HG03378 (cell line): Measurements from ENCODE around the gene CLCF1.
"Not testable (repeated sequence)": the region's sequence is repeated elsewhere in the genome, so short reads cannot be mapped to it uniquely, and the experiment has no call there.

Source experiments
- ATAC-seq: cut with Tn5 transposase; IDR thresholded peaks from one replicate; pipeline ENCODE4 v1.9.1; 2021; ENCODE audit warnings: mild to moderate bottlenecking, moderate library complexity; ENCODE audit not compliant: unreplicated experiment

The CLCF1 gene

DNA sequence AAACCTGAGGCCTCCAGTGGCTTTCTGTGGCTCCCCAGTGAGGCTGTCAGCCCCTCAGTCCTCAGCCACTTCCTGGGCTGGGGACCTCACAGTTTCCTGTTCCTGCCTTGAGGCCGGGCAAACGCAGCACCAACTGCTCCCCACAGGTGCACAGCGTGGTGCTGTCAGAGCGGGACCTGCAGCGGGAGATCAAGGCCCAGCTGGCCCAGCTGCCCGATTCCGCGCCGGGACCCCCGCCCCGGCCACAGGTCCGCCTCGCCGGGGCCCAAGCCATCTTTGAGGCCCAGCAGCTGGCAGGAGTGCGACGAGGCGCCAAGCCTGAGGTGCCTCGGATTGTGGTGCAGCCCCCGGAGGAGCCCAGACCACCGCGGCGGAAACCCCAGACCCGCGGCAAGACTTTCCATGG, 35.9 kb upstream of the CLCF1 start:
- no peak for ATAC-seq

DNA sequence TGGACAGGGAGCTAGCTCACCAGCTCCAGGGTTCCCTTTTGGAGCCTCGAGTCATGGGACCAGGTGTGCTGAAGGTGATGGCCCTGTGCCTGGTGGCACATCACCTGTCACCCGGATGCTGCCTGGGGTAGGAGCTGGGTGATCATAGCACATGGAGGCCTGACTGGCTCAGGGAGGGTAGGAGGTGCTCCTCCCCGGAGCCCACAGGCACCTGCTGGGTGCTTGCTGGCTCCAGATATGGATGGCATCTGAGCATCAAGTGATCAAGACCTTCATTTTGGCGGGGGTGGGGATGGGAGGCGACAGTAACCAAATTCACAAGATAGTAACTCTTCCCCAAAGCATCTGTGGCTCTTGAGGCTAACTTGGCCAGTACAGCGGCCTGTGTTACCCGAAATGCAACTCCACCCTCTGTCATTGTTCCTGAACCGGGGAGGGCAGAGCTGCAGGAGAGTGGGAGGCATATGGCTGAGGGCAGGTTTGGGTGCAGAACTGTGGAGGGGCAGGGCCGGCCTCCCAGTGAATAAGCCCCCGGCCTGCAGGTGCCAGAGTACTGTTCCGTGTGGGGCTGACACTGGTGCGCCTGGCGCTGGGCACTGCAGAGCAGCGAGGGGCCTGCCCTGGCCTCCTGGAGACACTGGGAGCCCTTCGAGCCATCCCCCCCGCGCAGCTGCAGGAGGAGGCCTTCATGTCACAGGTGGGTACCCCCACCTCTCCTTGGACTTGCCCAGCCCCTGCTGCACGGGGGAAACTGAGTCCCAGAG, 35.2 kb upstream of the CLCF1 start:
- ATAC-seq = no peak

DNA sequence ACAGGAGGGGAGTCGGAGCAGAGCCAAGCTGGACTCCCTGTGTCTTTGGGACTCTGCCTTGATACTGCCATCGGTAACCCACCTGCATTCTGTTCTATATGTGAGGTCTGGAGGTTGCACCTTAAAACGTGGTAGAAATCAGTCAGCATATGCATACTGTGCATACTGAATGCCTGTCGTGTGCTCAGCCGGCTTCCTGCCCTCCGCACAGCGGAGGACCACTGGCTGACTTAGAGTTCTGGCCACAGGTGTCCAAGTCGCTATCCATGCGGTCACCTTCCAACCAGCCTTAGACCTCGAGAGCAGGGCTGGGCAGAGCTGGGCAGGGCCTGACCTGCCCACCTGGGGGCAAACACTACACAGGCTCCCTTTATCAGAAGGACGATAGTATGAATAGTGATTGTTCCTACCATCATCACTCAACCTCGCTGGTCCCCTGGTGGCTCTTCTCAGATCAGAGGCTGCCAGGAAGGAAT, 34.3 kb upstream of the CLCF1 start:
- ATAC-seq = no peak

DNA sequence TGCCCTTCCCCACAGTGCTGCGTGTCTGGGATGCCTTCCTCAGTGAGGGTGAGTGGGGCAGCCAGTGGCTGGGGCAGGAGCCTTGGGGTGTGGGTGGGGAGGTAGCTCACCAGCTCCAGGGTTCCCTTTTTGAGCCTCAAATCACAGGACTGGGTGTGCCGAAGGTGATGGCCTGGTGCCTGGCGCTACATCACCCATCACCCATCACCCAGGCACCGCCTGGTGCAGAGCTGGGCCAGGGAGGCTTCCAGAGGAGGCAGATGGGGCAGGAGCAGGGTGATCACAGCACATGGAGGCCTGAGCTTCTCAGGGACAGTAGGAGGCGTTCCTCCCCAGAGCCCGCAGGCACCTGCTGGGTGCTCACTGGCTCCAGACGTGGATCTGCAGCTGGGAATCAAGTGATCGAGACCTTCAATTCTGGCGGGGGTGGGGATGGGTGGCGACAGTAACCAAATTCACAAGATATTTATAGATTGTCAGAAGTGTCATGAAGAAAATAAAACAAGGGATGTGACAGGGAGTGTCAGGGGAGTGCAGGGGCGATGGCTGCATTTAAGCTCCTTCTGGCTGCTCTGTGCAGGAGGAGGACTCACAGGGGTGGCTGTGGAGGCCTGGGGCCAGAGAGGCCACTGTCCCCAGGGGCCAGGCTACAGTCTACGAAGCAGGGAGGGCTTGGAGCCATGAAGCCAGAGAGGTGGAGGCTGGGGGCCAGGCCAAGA, 33.7 kb upstream of the CLCF1 start:
- ATAC-seq = no peak

DNA sequence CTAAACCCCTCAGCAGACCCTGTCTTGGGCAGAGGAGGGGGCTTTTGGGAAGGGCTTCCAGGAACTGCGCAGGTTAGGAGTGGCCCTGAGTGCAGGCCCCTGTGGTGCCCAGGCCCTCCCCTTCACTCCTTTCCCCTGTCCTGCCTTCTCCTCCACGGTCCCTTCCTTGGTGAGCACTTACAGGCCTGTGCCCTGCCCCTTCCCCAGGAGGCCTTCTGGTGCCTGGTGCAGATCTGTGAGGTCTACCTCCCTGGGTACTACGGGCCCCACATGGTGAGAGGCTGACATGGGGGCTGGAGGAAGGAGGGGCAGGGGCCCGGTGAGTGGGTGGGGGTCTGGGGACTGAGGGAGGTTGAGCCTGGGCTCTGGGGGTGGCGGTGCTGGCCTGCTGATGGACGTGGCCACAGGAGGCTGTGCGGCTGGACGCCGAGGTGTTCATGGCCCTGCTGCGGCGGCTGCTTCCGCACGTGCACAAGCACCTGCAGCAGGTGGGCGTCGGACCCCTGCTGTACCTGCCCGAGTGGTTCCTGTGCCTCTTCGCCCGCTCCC, 33.1 kb upstream of the CLCF1 start:
- ATAC-seq = no peak

DNA sequence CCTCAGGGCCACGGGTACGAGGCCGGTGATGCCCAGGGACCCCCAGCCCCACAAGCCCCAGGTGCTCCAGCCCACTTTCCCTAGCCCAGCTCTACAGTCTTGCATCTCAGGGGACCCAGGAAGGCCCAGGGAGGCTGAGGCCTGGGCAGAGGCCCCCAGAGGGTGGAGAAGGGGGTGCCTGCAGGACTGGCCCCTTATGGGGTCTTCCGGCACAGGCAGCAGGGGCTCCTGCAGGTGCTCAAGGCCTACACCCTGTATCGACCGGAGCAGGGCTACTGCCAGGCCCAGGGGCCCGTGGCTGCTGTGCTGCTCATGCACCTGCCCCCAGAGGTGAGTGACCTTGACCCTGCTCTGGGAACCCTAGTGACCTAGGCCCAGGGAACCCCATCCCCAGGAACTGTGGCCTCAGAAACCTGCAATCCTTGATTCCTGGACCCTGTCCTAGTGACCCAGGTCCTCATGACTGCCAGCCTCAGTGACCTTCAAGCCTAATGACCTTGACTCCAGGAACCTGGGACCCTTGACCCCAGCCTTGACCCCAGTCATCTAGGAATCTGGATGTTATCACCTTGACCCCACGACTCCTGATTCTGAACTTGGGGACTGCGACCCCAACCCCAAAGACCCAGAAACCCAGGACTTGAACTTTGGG, 32.4 kb upstream of the CLCF1 start:
- ATAC-seq = no peak

DNA sequence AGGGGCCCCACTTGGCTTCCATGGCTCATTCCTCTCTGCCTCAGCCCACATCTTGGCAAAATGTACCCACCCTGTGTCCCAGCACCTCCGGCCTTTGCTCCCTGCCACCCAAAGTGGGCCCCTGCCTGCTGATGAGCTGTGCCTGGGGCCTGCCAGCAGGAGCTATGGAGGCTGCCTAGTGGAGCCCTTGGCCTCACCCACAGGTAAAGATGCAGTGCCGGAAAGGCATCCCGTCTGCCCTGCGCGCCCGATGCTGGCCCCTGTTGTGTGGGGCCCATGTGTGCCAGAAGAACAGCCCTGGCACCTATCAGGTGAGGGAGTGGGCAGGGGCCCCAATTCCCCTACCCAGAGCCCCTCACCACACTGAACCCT, 31.8 kb upstream of the CLCF1 start:
- no peak for ATAC-seq

DNA sequence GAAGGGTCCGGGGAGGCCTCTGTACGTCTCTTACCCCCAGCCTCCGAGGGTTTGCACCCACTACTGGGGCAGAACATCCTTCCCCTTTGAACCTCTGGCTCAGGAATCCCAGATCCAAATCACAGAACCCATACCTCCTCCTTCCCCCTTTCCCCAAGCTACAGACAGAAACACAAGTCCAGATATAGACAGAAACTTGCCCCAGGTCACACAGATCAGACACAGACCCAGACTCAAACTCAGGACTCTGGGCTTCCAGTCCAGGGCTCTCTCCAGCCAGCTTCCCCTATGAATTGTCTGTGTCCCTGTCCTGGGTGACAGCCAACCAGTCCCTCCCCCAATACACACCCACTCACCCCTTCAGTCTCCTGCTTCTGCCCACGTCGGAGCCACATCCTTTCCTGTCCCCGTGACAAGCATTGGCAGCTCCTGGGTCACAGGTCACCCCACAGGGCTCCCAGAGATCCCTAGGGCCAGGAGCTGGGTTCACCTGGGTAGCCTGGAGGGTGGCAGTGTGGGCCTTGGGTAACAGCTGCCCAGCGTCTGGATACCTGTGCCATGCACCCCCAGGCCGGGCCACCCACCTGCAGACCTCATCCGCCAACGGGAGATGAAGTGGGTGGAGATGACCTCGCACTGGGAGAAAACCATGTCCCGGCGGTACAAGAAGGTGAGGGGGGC, 31.3 kb upstream of the CLCF1 start:
- ATAC-seq = no peak

DNA sequence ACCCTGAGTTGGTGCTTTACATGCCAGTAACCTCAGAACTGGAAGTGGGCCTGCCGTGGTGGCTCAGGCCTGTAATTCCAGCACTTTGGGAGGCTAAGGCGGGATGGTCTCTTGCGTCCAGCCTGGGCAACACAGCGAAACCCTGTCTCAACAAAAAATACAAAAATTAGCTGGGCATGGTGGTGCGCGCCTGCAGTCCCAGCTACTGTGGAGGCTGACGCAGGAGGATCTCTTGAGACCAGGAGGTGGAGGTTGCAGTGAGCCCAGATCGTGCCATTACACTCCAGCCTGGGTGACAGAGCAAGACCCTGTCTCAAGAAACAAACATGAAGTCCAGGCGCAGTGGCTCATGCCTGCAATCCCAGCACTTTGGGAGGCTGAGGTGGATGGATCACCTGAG, 29.7 kb upstream of the CLCF1 start:
- not testable (repeated sequence) for ATAC-seq

DNA sequence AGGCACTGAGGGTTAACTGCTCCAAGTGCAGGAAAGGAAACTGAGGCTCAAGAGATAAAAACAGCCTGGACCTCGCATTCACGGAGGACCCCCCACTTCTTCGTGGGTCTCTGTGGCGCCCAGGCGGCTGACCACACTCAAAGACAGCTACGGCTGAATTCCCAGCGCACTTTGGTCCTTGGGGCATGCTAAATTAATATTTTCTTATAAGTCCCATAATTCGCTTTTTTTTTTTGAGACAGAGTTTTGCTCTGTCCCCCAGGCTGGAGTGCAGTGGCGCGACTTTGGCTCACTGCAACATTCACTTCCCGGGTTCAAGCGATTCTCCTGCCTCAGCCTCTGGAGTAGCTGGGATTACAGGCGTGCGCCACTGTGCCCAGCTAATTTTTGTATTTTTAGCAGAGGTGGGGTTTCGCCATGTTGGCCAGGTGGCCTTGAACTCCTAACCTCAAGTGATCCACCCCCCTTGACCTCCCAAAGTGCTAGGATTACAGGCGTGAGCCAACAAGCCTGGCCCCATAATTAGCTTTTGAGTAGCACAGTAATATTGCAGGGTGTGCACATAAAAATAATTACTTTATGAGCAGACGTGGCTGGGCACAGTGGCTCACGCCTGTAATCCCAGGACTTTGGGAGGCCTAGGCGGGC, 28.9 kb upstream of the CLCF1 start:
- not testable (repeated sequence) for ATAC-seq

DNA sequence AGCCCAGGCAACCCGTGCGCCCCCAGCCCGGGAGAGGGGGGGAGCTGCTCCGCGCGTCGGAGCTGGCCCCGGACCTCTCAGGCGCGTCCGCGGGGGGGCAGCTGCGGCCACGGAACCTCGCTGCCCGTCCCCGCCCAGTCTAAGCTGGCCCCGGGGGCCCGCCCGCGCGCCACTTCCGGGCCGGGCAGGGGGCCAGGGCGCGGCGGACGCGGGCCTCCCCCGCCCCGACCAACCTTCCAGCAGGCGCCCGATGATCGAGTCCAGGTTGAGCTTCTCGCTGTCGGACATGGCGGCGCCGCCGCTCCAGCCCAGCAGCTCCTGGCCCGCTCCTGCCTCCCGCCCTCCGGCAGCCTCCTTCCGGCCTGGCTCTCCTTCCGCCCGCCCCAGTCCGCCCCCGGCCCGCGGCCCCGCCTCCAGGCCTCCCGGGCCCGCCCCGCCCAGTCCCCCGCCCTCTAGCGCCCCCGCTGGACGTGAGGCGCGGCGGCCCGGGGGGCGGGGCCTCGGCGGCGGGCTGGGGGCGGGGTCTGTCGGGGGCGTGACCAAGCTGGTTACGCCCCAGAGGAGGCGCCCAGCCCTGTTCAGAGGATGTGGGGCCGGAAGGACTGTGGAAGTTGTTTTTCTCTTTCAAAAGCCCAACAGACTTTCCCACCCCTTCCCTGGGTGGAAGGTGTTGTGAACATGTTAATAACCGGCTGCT, 28.2 kb upstream of the CLCF1 start, which contains the start of gene PPP1CA:
Gene PPP1CA, minus strand, starts transcription at position 364 of the 697 bp plus-strand sequence. Its CDS starts 76 bp downstream, at position 288.
- peak; percentile 31 for ATAC-seq

DNA sequence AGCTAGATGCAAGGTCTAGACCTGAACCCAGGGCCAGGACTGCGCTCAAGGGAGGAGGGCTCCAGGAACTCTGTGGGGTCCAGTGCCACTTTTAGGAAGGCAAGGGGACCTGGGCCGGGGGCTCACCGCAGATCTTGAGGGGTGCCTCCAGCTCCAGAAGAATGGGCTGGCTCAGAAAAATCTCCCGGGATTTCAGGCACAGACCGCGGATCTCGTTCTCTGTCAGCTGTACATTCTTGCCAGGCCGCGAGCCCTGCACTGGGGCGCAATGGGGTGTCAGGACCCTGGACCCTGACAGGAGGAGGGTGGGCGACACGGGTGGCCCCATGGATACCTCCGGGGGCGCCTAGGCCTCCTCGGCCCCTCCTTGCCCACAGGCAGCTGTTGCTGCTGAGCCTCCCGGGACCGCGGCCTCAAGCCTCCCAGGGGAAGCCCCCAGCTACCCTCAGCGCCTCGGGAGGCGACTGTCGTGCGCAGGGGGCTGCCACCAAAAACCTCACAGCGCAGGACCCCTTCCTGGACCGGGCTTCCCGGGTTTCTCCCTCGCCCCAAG, 27.6 kb upstream of the CLCF1 start:
- peak; percentile 21 for ATAC-seq

DNA sequence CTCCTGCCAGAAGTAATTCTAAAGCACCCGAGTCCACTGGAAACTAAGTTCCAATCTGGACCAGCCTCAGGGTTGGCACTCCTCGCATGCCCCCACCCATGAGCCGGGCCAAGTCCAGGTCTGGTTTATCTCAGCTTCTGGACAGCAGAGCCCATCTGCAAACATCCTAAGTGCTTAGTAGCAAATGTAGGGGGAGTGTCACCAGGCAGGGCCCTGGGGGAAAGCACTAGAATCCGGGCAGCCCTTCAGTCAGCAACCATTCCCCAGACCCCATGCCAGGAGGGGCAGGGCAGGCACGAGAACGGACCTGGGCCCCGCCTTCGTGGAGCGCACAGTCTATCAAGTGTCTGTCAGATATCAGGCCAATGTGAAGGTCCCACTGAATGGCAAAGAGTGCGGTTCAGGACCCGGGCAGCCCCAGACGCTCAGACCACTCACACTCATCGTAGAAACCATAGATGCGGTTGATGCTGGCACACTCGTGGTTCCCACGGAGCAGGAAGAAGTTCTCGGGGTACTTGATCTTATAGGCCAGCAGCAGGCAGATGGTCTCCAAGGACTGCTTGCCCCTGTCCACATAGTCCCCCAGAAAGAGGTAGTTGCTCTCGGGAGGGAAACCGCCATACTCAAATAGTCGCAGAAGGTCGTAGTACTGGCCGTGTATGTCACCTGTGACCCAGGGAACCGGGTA, 27.0 kb upstream of the CLCF1 start:
- no peak for ATAC-seq

DNA sequence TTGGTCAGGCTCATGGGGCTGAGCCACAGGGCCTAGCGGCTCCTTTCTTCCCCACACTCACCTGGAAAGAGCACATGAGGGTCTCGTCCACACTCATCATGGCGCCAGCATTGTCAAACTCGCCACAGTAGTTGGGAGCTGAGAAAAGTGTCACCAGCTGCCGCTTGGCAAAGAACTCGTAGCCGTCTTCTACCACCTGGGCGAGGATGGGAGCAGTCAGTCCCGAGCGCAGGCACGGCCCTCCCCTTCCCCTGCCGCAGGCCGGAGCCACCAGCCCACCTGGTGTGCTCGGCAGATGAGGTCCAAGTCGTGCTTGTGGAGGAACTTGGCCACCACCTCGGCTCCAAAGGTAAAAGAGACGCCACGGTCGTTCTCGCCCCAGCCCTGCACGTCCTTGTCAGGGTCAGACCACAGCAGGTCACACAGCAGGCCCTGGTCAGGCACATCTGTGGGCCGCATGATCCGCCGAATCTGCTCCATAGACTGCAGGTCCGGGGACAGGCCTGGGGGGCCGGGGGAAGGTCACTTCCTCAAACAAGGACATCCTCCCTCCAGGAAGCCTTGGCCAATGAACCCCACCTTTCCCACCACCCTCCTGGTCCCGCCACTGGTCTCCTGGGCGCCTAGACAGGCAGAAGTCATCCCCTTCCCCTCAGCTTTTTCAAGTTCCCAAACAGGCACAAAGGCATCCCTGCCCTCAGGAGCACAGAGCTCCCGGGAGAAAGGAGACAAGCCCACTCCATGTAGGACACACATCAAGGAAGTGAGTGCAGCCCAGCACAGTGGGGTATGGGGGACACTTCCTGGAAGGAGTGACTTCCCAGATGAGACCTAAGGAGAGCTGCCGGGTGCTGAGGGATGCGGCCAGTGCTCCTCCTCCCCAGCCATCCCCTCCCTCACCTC, 25.5 kb upstream of the CLCF1 start:
- ATAC-seq = no peak

DNA sequence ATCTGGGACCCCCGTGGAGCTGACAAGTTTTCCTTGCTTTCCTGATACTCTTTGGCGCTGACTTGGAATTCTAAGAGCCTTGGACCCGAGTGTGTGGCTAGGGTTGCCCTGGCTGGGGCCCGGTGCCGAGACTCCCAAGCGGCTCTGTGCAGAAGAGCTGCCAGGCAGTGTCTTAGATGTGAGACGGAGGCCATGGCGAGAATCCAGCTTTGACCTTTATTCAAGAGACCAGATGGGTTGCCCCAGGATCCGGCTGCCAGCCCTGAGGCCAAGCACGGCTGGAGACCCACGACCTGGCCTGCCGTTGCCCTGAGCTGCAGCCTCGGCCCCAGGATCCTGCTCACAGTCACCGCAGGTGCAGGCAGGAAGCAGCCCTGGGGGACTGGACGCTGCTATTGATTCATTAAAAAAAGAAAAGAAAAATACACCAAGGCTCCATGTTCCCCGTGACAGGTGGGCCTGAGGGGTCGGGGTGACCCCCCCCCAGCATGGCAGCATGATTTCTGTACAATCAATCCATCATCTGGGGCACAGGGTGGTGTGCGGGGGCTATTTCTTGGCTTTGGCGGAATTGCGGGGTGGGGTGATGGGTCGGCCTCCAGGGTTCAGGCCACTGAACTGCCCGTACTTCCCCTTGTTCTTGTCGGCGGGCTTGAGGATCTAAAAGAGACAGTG, 24.7 kb upstream of the CLCF1 start:
- no peak for ATAC-seq

DNA sequence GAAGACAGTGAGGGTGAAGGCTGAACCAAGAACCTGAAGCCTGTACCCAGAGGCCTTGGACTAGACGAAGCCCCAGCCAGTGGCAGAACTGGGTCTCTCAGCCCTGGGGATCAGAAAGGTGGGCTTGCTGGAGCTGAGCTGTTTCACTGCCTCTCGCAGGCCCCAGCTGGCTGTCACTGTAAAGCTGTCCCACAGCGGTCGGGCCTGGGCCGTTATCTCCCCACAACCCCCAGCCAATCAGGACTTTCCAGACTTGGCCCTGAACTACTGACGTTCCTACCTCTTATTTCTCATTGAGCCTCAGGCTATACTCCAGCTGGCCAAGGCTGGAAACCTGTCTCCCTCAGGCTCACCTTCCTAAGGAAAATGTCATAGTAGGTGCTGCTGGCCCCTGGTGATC, 24.1 kb upstream of the CLCF1 start:
- no peak for ATAC-seq
